CD4-positive, alpha-beta T cell treated with Interleukin-10 for 1 hour (primary cell): Measurements from ENCODE around the gene UBXN10.
A peak's percentile ranks its signal among the peaks of the same experiment; 100 is the strongest.
"Not testable (repeated sequence)": the region's sequence is repeated elsewhere in the genome, so short reads cannot be mapped to it uniquely, and the experiment has no call there.

Experiments used
- DNase-seq: peaks from one replicate; pipeline ENCODE4 v3.0.0-alpha.2; 2020

Gene UBXN10

GRCh38 chr1:20210736-20211460, 25.0 kb downstream of the UBXN10 start:
- no peak for DNase-seq

GRCh38 chr1:20211511-20211931, 25.6 kb downstream of the UBXN10 start:
- no peak for DNase-seq

GRCh38 chr1:20212085-20212684, 26.3 kb downstream of the UBXN10 start:
- no peak for DNase-seq

GRCh38 chr1:20212685-20213331, 26.9 kb downstream of the UBXN10 start:
- peak; percentile 59 for DNase-seq

GRCh38 chr1:20215716-20216115, 29.8 kb downstream of the UBXN10 start:
- DNase-seq, result no peak

- DNase-seq, result peak; percentile 29
Measured at GRCh38 chr1:20216574-20216973, 30.7 kb downstream of the UBXN10 start.

- not testable (repeated sequence) for DNase-seq
Measured at GRCh38 chr1:20219053-20219452, 33.2 kb downstream of the UBXN10 start.

- no peak for DNase-seq
Measured at GRCh38 chr1:20220036-20220435, 34.1 kb downstream of the UBXN10 start.

GRCh38 chr1:20223106-20223505, 37.2 kb downstream of the UBXN10 start:
- no peak for DNase-seq

GRCh38 chr1:20223551-20224419, 37.9 kb downstream of the UBXN10 start:
- DNase-seq, result no peak

GRCh38 chr1:20224546-20224945, 38.6 kb downstream of the UBXN10 start:
- no peak for DNase-seq

GRCh38 chr1:20227704-20228103, 41.8 kb downstream of the UBXN10 start:
- no peak for DNase-seq

GRCh38 chr1:20228314-20228825, 42.5 kb downstream of the UBXN10 start:
- DNase-seq, result no peak

GRCh38 chr1:20229171-20229570, 43.3 kb downstream of the UBXN10 start:
- DNase-seq, result no peak

GRCh38 chr1:20232564-20232963, 46.7 kb downstream of the UBXN10 start:
- DNase-seq, result not testable (repeated sequence)

GRCh38 chr1:20233394-20233793, 47.5 kb downstream of the UBXN10 start:
- peak; percentile 32 for DNase-seq

GRCh38 chr1:20233866-20234265, 48.0 kb downstream of the UBXN10 start:
- DNase-seq, result no peak

- no peak for DNase-seq
Measured at GRCh38 chr1:20234788-20235535, 49.1 kb downstream of the UBXN10 start.

GRCh38 chr1:20237646-20238045, 51.8 kb downstream of the UBXN10 start:
- DNase-seq, result no peak

- no peak for DNase-seq
Measured at GRCh38 chr1:20240012-20240411, 54.1 kb downstream of the UBXN10 start.

GRCh38 chr1:20242890-20243479, 57.1 kb downstream of the UBXN10 start:
- DNase-seq, result no peak
